PFSK-1 (cell line): ENCODE results near the gene ALDH3B1.

Experiments
- FOXP2 ChIP-seq: optimal IDR thresholded peaks from 2 replicates; pipeline ENCODE3; 2011; ENCODE audit warnings: borderline replicate concordance, control low read depth, inconsistent platforms; ENCODE audit not compliant: insufficient read depth; ENCODE audit errors: extremely low read length, extremely low read depth
- POLR2AphosphoS5 ChIP-seq: IDR thresholded peaks from 2 replicates; pipeline ENCODE4 v1.6.1; 2012; ENCODE audit warnings: low read depth, mild to moderate bottlenecking, control low read depth, low read length, moderate library complexity
- REST ChIP-seq, 2 experiments: IDR thresholded peaks; 2 replicates each; pipeline versions ENCODE4 v1.6.1 to v1.8.0; 2011 to 2012; ENCODE audit warnings: low read depth in 2 of 2, low read length in 2 of 2, control low read depth in 1 of 2, inconsistent platforms in 1 of 2, mild to moderate bottlenecking in 1 of 2, moderate library complexity in 1 of 2; ENCODE audit not compliant: insufficient read depth in 1 of 2
- SIN3A ChIP-seq: IDR thresholded peaks from 2 replicates; pipeline ENCODE4 v1.6.1; 2012; ENCODE audit warnings: mild to moderate bottlenecking, low read length, moderate library complexity, borderline replicate concordance; ENCODE audit not compliant: insufficient read depth
- TAF1 ChIP-seq: IDR thresholded peaks from 2 replicates; pipeline ENCODE4 v1.6.1; 2012; ENCODE audit warnings: low read length, control low read depth, borderline replicate concordance; ENCODE audit not compliant: insufficient read depth

Gene ALDH3B1

GRCh38 chr11:68074584-68075352, 64.6 kb downstream of the ALDH3B1 start:
- TF ChIP-seq POLR2AphosphoS5 = no peak
- no peak for TF ChIP-seq TAF1
- no peak for TF ChIP-seq REST (IDR thresholded peaks at IDR 0.05; ENCODE audit: insufficient read depth in 1 of 2, low read depth in 2 of 2, low read length in 2 of 2)
- TF ChIP-seq FOXP2 = no peak
- no peak for TF ChIP-seq SIN3A

- TF ChIP-seq SIN3A (no peak), POLR2AphosphoS5 (no peak), FOXP2 (no peak), REST (IDR thresholded peaks at IDR 0.05; ENCODE audit: insufficient read depth in 1 of 2, low read depth in 2 of 2, low read length in 2 of 2) (no peak), TAF1 (no peak)
Observed at GRCh38 chr11:68076371-68077042, 66.4 kb downstream of the ALDH3B1 start.

- TF ChIP-seq FOXP2 = no peak
- TF ChIP-seq REST (IDR thresholded peaks at IDR 0.05; ENCODE audit: insufficient read depth in 1 of 2, low read depth in 2 of 2, low read length in 2 of 2) = no peak
- TF ChIP-seq SIN3A = no peak
- TF ChIP-seq TAF1 = no peak
- TF ChIP-seq POLR2AphosphoS5 = no peak
Observed at GRCh38 chr11:68077617-68078582, 67.8 kb downstream of the ALDH3B1 start.
